ENCODE data around the gene APBA2.

The APBA2 gene

GRCh38 chr15:28909958-28910500 is 24.3 kb downstream of the APBA2 start:
- DNase-seq (ENCODE audit: low read depth) = no peak
- no peak overlapping the region for H3K4me3 ChIP-seq (replicated peaks; ENCODE audit: low read depth, low read length)
- no peak for TF ChIP-seq CTCF (IDR thresholded peaks at IDR 0.05; ENCODE audit: low read length, missing control alignments)

- DNase-seq (ENCODE audit: low read depth) = no peak
- H3K4me3 ChIP-seq (replicated peaks; ENCODE audit: low read depth, low read length) = no peak overlapping the region
- no peak for TF ChIP-seq CTCF (IDR thresholded peaks at IDR 0.05; ENCODE audit: low read length, missing control alignments)
These were observed 25.6 kb downstream of the APBA2 start for GRCh38 chr15:28911310-28911931.

- DNase-seq (ENCODE audit: low read depth) = peak; percentile 16
- TF ChIP-seq CTCF (IDR thresholded peaks at IDR 0.05; ENCODE audit: low read length, missing control alignments) = no peak
- H3K4me3 ChIP-seq (replicated peaks; ENCODE audit: low read depth, low read length) = no peak overlapping the region
These were observed 26.6 kb downstream of the APBA2 start for GRCh38 chr15:28912422-28912821.

- no peak overlapping the region for H3K4me3 ChIP-seq (replicated peaks; ENCODE audit: low read depth, low read length)
- DNase-seq (ENCODE audit: low read depth) = peak; percentile 7
- peak; percentile 19 for TF ChIP-seq CTCF (IDR thresholded peaks at IDR 0.05; ENCODE audit: low read length, missing control alignments)
These were observed 27.5 kb downstream of the APBA2 start for GRCh38 chr15:28913171-28913765.

- no peak for TF ChIP-seq CTCF (IDR thresholded peaks at IDR 0.05; ENCODE audit: low read length, missing control alignments)
- DNase-seq (ENCODE audit: low read depth) = no peak
- H3K4me3 ChIP-seq (replicated peaks; ENCODE audit: low read depth, low read length) = no peak overlapping the region
These were observed 28.3 kb downstream of the APBA2 start for GRCh38 chr15:28914046-28914445.

GRCh38 chr15:28914483-28915023 is 28.8 kb downstream of the APBA2 start:
- DNase-seq (ENCODE audit: low read depth) = no peak
- no peak for TF ChIP-seq CTCF (IDR thresholded peaks at IDR 0.05; ENCODE audit: low read length, missing control alignments)
- H3K4me3 ChIP-seq (replicated peaks; ENCODE audit: low read depth, low read length) = no peak overlapping the region
